Endodermal cell (in vitro differentiated cells): Measurements from ENCODE around the gene ZNF723. TPM values are rescaled to one million over a fixed set of nuclear protein-coding genes. Genes with fewer than 3 reads are reported as not detected.

Experiments used
- DNase-seq: peaks from one replicate; pipeline ENCODE4 v3.0.0-alpha.2; 2017
- H3K27ac ChIP-seq: 2 replicates; pipeline ENCODE4 v1.5.1; 2013; ENCODE audit warnings: mild to moderate bottlenecking, low read depth, low read length, moderate library complexity
- H3K27me3 ChIP-seq: 2 replicates; pipeline ENCODE4 v1.6.1; 2013; ENCODE audit warnings: mild to moderate bottlenecking, low read length, moderate library complexity; ENCODE audit not compliant: insufficient read depth, control insufficient read depth, poor library complexity, severe bottlenecking
- H3K36me3 ChIP-seq: 2 replicates; pipeline ENCODE4 v1.7.0; 2013; ENCODE audit warnings: mild to moderate bottlenecking, low read length, moderate library complexity; ENCODE audit not compliant: control insufficient read depth, insufficient read depth
- H3K4me1 ChIP-seq: one replicate; pipeline ENCODE4 v1.7.0; 2013; ENCODE audit warnings: low read length; ENCODE audit not compliant: control insufficient read depth, insufficient read depth
- H3K4me3 ChIP-seq: 2 replicates; pipeline ENCODE4 v1.5.1; 2013; ENCODE audit warnings: mild to moderate bottlenecking, low read length, moderate library complexity
- H3K9ac ChIP-seq: 2 replicates; pipeline ENCODE4 v1.6.1; 2013; ENCODE audit warnings: mild to moderate bottlenecking, low read length, moderate library complexity; ENCODE audit not compliant: poor library complexity, severe bottlenecking; ENCODE audit errors: extremely low read depth
- H3K9me3 ChIP-seq: 2 replicates; pipeline ENCODE4 v1.6.1; 2013; ENCODE audit warnings: mild to moderate bottlenecking, low read length, moderate library complexity; ENCODE audit not compliant: control insufficient read depth
- H3K27ac Mint-ChIP-seq: 2 replicates; pipeline ENCODE4 v1.8.0; 2020; ENCODE audit warnings: mixed read lengths
- H3K27me3 Mint-ChIP-seq: 2 replicates; pipeline ENCODE4 v1.8.0; 2021; ENCODE audit warnings: mild to moderate bottlenecking, mixed read lengths; ENCODE audit not compliant: insufficient read depth
- H3K36me3 Mint-ChIP-seq: 2 replicates; pipeline ENCODE4 v1.8.0; 2020; ENCODE audit warnings: low read depth, mixed read lengths
- H3K4me1 Mint-ChIP-seq: 2 replicates; pipeline ENCODE4 v1.8.0; 2020; ENCODE audit warnings: mixed read lengths
- H3K4me3 Mint-ChIP-seq: 2 replicates; pipeline ENCODE4 v1.8.0; 2020; ENCODE audit warnings: mild to moderate bottlenecking, moderate library complexity, mixed read lengths
- H3K9me3 Mint-ChIP-seq: 2 replicates; pipeline ENCODE4 v1.8.0; 2020; ENCODE audit warnings: mild to moderate bottlenecking, mixed read lengths
- WGBS, 2 experiments: methylation state at CpG; one replicate each; pipeline versions ENCODE4 v1.1.5 to v1.1.7; 2013; ENCODE audit warnings: missing lambda C conversion rate in 2 of 2, mixed read lengths in 1 of 2; ENCODE audit not compliant: insufficient coverage in 1 of 2, insufficient read length in 1 of 2; 5-methylcytosine and 5-hydroxymethylcytosine counted together
- total RNA-seq, 2 donors: library from RNA; stranded (reverse); fragmentation: NEBNext Ultra II Directional in 1 of 2; extraction: Animal tissue kit (Norgen Biotek cat#: 25700) in 1 of 2; gene quantifications; 2 replicates in 1 of 2; 3 replicates in 1 of 2; pipeline ENCODE4 v1.2.1, GENCODE V29; 2021
- TF ChIP-seq, protein P1 (sequence below): fragments of 200-600 bp; sonication (generic); conservative IDR thresholded peaks from 2 replicates; pipeline ENCODE4 v1.5.0; 2021; ENCODE audit warnings: antibody characterized with exemption, mild to moderate bottlenecking

Gene ZNF723
- total RNA-seq, 2 donors from 2014 or later: not detected

DNA sequence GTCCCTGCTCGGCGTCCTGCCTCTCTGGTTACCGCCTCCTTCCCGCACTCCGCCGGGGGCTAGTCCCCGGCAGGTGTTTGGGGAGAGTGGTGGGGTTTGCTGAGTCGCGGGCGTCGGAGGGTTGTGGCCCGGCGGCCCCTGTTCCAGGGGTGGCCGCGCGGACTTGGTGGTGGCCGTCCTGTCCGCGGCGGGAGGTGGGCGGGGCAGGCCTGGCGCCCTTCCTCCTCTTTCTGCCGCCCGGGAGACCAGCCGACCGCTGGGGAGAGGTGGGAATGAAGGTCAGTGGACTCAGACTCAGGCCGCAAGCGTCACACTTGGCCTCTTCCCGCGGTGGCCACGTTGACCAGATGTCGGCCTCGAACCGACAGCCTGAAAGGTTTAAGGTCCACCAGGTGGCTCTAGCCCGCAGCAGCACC, 61.8 kb downstream of the ZNF723 start:
- 91 to 92% methylated on average over 11 to 35 of the region's 35 CpGs for WGBS, 2 experiments
- H3K36me3 ChIP-seq: no peaks in the 10 kb centered on the region
- Mint-ChIP-seq H3K9me3 (peaks cover 82% of the 10 kb centered on the region), H3K27ac (no peak overlapping the region), H3K27me3 (no peaks in the 10 kb centered on the region), H3K4me1 (no peaks in the 10 kb centered on the region), H3K4me3 (no peak overlapping the region), H3K36me3 (no peaks in the 10 kb centered on the region)
- H3K27me3 ChIP-seq: no peaks in the 10 kb centered on the region
- TF ChIP-seq, protein P1, sequence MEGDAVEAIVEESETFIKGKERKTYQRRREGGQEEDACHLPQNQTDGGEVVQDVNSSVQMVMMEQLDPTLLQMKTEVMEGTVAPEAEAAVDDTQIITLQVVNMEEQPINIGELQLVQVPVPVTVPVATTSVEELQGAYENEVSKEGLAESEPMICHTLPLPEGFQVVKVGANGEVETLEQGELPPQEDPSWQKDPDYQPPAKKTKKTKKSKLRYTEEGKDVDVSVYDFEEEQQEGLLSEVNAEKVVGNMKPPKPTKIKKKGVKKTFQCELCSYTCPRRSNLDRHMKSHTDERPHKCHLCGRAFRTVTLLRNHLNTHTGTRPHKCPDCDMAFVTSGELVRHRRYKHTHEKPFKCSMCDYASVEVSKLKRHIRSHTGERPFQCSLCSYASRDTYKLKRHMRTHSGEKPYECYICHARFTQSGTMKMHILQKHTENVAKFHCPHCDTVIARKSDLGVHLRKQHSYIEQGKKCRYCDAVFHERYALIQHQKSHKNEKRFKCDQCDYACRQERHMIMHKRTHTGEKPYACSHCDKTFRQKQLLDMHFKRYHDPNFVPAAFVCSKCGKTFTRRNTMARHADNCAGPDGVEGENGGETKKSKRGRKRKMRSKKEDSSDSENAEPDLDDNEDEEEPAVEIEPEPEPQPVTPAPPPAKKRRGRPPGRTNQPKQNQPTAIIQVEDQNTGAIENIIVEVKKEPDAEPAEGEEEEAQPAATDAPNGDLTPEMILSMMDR: no peak
- H3K4me1 ChIP-seq: no peaks in the 10 kb centered on the region
- H3K9ac ChIP-seq: no peak overlapping the region
- H3K27ac ChIP-seq: no peak overlapping the region
- no peak overlapping the region for H3K4me3 ChIP-seq
- peaks cover 56% of the 10 kb centered on the region for H3K9me3 ChIP-seq
- DNase-seq: no peak

DNA sequence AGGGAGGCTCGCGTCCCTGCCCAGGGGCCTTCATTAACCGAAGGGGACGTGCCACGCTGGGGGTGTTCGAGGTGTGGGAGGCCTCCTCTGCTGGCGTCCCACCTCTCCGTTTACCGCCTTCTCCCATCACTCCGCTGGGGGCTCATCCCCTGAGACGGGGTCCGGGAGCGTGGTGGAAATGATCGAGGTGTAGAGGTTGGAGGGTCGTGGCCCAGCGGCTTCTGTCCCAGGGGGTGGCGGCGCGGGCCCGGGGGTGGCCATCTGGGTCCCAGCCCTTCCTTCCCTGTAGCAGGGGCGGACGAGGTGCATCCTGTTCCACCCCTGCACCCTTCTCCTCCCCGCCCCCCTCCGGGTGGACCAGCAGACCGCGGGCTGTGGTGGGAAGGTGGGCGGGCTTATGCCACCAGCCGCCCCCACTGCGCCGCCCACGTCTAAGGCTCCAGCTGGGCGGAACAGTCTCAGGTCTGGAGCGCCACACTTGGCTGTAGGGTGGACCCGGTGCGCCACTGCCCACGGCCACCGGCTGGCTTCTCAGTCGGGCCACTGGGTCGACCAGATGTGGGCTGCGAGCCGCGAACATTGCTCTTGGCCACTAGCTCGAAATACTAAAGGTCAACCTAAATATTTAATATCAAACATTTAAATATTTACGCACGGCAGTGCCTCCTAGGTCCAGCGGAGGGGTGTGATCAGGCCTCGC, 69.5 kb downstream of the ZNF723 start:
- Mint-ChIP-seq H3K9me3 (peaks cover 87% of the 10 kb centered on the region), H3K27me3 (no peaks in the 10 kb centered on the region), H3K4me1 (no peaks in the 10 kb centered on the region), H3K27ac (no peak overlapping the region), H3K4me3 (no peak overlapping the region), H3K36me3 (no peaks in the 10 kb centered on the region)
- no peak overlapping the region for H3K27ac ChIP-seq
- no peak overlapping the region for H3K9ac ChIP-seq
- H3K4me1 ChIP-seq: no peaks in the 10 kb centered on the region
- peaks cover 80% of the 10 kb centered on the region for H3K9me3 ChIP-seq
- H3K36me3 ChIP-seq: no peaks in the 10 kb centered on the region
- TF ChIP-seq, protein P1: no peak
- no peak overlapping the region for H3K4me3 ChIP-seq
- no peaks in the 10 kb centered on the region for H3K27me3 ChIP-seq
- 92% methylated on average over 8 to 47 of the region's 47 CpGs for WGBS, 2 experiments
- no peak for DNase-seq

Other genes starting within 250 kb of the ZNF723 start
- gene ZNF492, start 198.0 kb upstream of the ZNF723 start, total RNA-seq: not detected
- not detected for gene ZNF99, start 48.1 kb upstream of the ZNF723 start, total RNA-seq
- gene ZNF728, start 170.9 kb downstream of the ZNF723 start, total RNA-seq: not detected